Testis (tissue), 2 donors: ENCODE data around the gene ADCY6.

Experiments
- CTCF ChIP-seq, 3 experiments: fragments of 450-650 bp in 2 of 3; fragments of 200-600 bp in 1 of 3; sonication (generic) in 1 of 3; IDR thresholded peaks; one replicate each; pipeline ENCODE4 v1.5.1; 2016 to 2019; ENCODE audit warnings: antibody characterized with exemption in 3 of 3, mild to moderate bottlenecking in 2 of 3, moderate library complexity in 1 of 3
- POLR2A ChIP-seq: fragments of 450-650 bp; IDR thresholded peaks from one replicate; pipeline ENCODE4 v1.6.1; 2017; ENCODE audit warnings: antibody characterized with exemption, mild to moderate bottlenecking, moderate library complexity

DNA sequence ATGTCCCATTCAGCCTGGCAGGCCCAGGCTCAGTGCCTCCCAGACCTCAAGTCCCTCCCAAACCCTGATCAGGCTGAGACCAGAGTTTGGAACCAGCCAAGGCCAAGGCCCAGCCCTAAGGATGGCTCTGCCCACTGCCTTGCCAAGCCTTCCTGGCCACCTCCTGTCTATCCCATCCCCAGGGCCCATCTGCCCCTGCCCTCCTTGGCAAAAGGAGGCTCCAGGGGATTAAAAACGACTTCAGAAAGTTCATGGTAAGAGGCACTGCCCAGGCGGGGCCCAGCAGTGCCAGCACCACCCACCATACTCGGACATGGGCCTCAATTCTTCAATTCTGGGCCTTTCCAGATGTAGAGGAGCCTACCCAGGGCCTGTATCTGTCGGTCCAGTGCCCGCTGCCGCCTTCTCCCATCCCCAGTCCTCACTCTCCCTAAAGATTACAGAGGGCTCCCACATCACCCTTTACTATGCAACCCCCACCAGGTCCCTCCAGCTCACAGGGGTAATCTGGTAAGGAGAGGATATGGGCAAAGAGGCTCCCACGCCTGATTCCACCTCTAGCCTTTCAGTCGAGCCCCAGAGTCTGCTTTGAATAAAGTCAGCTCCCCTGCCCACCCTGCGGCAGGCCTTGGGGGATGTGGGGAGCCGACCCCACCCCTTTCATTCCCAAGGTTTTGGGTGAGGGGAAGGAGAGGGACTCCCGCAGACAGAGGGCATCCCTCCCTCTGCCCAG is 932 bp downstream of the ADCY6 start:
- no peak for TF ChIP-seq CTCF (IDR thresholded peaks at IDR 0.05)
- no peak for TF ChIP-seq POLR2A
